DND-41 (cell line): ENCODE measurements around the gene TMEM178B.

Experiments used
- EZH2 ChIP-seq: IDR thresholded peaks from 3 replicates; pipeline ENCODE4 v1.6.1; 2012; ENCODE audit warnings: borderline replicate concordance, low read depth, mild to moderate bottlenecking, moderate library complexity, low read length, inconsistent platforms; ENCODE audit not compliant: severe bottlenecking
- TF ChIP-seq, protein P1 (sequence below): IDR thresholded peaks from 2 replicates; pipeline ENCODE4 v1.5.1; 2012; ENCODE audit warnings: borderline replicate concordance, low read length, moderate library complexity, mild to moderate bottlenecking; ENCODE audit not compliant: poor library complexity, severe bottlenecking; ENCODE audit errors: extremely low read depth

- TF ChIP-seq, protein P1, sequence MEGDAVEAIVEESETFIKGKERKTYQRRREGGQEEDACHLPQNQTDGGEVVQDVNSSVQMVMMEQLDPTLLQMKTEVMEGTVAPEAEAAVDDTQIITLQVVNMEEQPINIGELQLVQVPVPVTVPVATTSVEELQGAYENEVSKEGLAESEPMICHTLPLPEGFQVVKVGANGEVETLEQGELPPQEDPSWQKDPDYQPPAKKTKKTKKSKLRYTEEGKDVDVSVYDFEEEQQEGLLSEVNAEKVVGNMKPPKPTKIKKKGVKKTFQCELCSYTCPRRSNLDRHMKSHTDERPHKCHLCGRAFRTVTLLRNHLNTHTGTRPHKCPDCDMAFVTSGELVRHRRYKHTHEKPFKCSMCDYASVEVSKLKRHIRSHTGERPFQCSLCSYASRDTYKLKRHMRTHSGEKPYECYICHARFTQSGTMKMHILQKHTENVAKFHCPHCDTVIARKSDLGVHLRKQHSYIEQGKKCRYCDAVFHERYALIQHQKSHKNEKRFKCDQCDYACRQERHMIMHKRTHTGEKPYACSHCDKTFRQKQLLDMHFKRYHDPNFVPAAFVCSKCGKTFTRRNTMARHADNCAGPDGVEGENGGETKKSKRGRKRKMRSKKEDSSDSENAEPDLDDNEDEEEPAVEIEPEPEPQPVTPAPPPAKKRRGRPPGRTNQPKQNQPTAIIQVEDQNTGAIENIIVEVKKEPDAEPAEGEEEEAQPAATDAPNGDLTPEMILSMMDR: no peak
- TF ChIP-seq EZH2: no peak
Measured at GRCh38 chr7:141313896-141314295, 240.0 kb downstream of the TMEM178B start.
